Measurements from ENCODE around the gene CERS4.

Gene CERS4

GRCh38 chr19:8256276-8257051, 47.3 kb downstream of the CERS4 start:
- no peak overlapping the region for H3K4me3 ChIP-seq (ENCODE audit: low read depth, low read length)
- ChIA-PET CTCF (interaction anchor here (2.1 to 11.2 kb wide), 2 partner anchors 286 to 312 kb away, joined by 6 to 160 read pairs; partner anchors contain the start of gene TIMM44), POLR2A (interaction anchor here (0.5 kb wide), 1 partner anchor 302 kb away, joined by 3 read pairs; no protein-coding TSS in a partner anchor)
- TF ChIP-seq CTCF (IDR thresholded peaks at IDR 0.05; ENCODE audit: insufficient read depth, low read length, missing control alignments): no peak
- DNase-seq (ENCODE audit: low read depth, low spot score): no peak

GRCh38 chr19:8257052-8257443, 47.9 kb downstream of the CERS4 start:
- ChIA-PET POLR2A (no interaction called here), CTCF (interaction anchor here (2.1 to 11.2 kb wide), 2 partner anchors 286 to 313 kb away, joined by 6 to 160 read pairs; partner anchors contain the start of gene TIMM44)
- no peak for DNase-seq (ENCODE audit: low read depth, low spot score)
- TF ChIP-seq CTCF (IDR thresholded peaks at IDR 0.05; ENCODE audit: insufficient read depth, low read length, missing control alignments): no peak
- H3K4me3 ChIP-seq (ENCODE audit: low read depth, low read length): no peak overlapping the region

- no peak for DNase-seq (ENCODE audit: low read depth, low spot score)
- TF ChIP-seq CTCF (IDR thresholded peaks at IDR 0.05; ENCODE audit: insufficient read depth, low read length, missing control alignments): no peak
- no peak overlapping the region for H3K4me3 ChIP-seq (ENCODE audit: low read depth, low read length)
- CTCF ChIA-PET: interaction anchor here (0.5 to 11.2 kb wide), 3 partner anchors 10 to 315 kb away, joined by 3 to 160 read pairs (median 7); partner anchors contain the start of gene TIMM44
- POLR2A ChIA-PET: interaction anchor here (0.6 kb wide), 1 partner anchor 216 kb away, joined by 3 read pairs; no protein-coding TSS in a partner anchor
Measured at GRCh38 chr19:8259142-8259921, 50.2 kb downstream of the CERS4 start.

- H3K4me3 ChIP-seq (ENCODE audit: low read depth, low read length): no peak overlapping the region
- no peak for TF ChIP-seq CTCF (IDR thresholded peaks at IDR 0.05; ENCODE audit: insufficient read depth, low read length, missing control alignments)
- no peak for DNase-seq (ENCODE audit: low read depth, low spot score)
- ChIA-PET CTCF (interaction anchor here (2.0 to 11.2 kb wide), 2 partner anchors 10 to 316 kb away, joined by 7 to 160 read pairs; partner anchors contain the start of gene TIMM44), POLR2A (interaction anchor here (0.6 kb wide), 1 partner anchor 216 kb away, joined by 3 read pairs; no protein-coding TSS in a partner anchor)
Measured at GRCh38 chr19:8259922-8260247, 50.7 kb downstream of the CERS4 start.

- H3K4me3 ChIP-seq (ENCODE audit: low read depth, low read length): no peak overlapping the region
- POLR2A ChIA-PET: no interaction called here
- no peak for DNase-seq (ENCODE audit: low read depth, low spot score)
- CTCF ChIA-PET: interaction anchor here (0.7 to 2.0 kb wide), 4 partner anchors 8 to 317 kb away, joined by 3 to 8 read pairs (median 6); partner anchors contain the start of gene TIMM44
- TF ChIP-seq CTCF (IDR thresholded peaks at IDR 0.05; ENCODE audit: insufficient read depth, low read length, missing control alignments): no peak
Measured at GRCh38 chr19:8261347-8261746, 52.2 kb downstream of the CERS4 start.

- CTCF ChIA-PET: interaction anchor here (1.4 to 1.9 kb wide), 2 partner anchors 11 to 318 kb away, joined by 6 to 8 read pairs; partner anchors contain the start of gene TIMM44
Measured at GRCh38 chr19:8261881-8262280, 52.7 kb downstream of the CERS4 start.

More at GRCh38 chr19:8261881-8262280, 52.7 kb downstream of the CERS4 start:
- POLR2A ChIA-PET: no interaction called here
- no peak for DNase-seq (ENCODE audit: low read depth, low spot score)
- no peak for TF ChIP-seq CTCF (IDR thresholded peaks at IDR 0.05; ENCODE audit: insufficient read depth, low read length, missing control alignments)
- H3K4me3 ChIP-seq (ENCODE audit: low read depth, low read length): no peak overlapping the region

Measured in AG04449 (cell line).